HG03280 (cell line): Measurements from ENCODE around the gene PDK4.
"Not testable (repeated sequence)": the region's sequence is repeated elsewhere in the genome, so short reads cannot be mapped to it uniquely, and the experiment has no call there.

Experiments used
- ATAC-seq: cut with Tn5 transposase; IDR thresholded peaks from one replicate; pipeline ENCODE4 v1.9.1; 2021; ENCODE audit warnings: mild to moderate bottlenecking, moderate library complexity; ENCODE audit not compliant: unreplicated experiment

The PDK4 gene

GRCh38 chr7:95605275-95605674, 9.0 kb upstream of the PDK4 start:
- no peak for ATAC-seq

DNA sequence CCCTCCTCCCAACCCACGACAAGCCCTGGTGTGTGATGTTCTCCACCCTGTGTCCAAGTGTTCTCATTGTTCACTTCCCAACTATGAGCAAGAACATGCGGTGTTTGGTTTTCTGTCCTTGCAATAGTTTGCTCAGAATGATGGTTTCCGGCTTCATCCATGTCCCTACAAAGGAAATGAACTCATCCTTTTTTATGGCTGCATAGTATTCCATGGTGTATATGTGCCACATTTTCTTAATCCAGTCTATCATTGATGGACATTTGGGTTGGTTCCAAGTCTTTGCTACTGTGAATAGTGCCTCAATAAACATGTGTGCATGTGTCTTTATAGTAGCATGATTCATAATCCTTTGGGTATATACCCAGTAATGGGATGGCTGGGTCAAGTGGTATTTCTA, 8.5 kb upstream of the PDK4 start:
- not testable (repeated sequence) for ATAC-seq

- not testable (repeated sequence) for ATAC-seq
Observed at GRCh38 chr7:95604397-95604796, 8.1 kb upstream of the PDK4 start.

GRCh38 chr7:95602421-95602820, 6.1 kb upstream of the PDK4 start:
- ATAC-seq, result no peak

DNA sequence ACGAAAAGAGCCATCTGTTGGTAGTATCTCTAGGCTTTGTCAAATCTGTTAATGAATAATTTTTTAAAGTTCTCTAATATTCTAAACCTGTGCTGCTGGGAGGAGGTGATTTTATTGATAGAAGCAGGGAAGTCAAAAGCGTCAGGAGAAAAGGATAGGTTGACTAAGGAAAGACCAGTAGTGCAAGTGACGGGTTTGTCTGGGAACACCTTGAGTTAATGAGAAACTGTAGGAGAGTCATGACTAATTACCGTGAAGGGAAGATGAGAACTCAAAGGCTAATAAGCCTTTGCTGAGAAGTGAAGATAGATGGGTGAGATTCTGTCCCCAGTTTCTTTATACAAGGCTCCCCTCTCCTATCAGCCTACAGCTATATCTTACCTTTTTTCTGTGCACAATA, 5.0 kb upstream of the PDK4 start:
- ATAC-seq, result no peak

GRCh38 chr7:95599069-95599468, 2.8 kb upstream of the PDK4 start:
- ATAC-seq, result no peak

- ATAC-seq, result no peak
Observed at GRCh38 chr7:95598511-95598910, 2.2 kb upstream of the PDK4 start.

DNA sequence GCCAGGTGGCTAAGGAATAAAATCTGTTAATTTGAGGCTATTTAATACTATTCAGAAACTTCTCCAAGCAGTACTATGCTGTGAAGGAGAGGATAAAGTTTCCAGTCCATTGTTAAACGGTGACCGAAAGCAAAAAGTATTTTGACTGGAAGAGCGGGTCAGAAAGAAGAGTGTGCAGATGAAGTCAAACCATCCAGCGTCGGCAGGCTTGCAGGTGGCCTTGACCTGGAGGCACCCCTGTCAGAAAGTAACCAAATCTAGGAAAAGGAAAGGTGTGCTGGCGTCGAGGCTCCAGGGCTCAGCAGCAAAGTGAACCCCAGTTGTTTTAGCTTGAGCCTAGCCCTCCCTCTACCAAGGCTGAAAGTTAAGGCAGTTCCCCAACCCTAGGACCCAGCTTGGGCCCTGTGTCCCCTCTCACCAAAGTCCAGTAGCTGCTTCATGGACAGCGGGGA, 544 bp downstream of the PDK4 start:
- ATAC-seq, result no peak

DNA sequence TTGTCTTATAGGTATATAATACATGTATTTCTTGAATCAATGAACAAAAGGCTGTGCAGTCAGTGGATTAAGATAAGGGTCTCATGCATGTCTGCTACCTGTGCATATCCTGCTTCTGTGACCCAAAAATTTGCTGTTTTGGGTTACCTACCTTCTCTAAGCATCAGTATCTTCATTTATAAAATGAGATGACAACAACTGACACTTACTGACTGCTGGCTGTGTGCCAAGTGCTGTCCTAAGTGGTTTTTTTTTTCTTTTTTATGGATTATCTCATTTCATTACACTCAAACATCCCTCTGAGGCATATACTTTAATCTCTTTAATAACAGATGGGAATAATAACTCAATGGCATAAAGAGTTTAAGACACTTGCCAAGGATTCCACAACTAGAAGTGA, 2.1 kb downstream of the PDK4 start:
- no peak for ATAC-seq

GRCh38 chr7:95593343-95593742, 3.0 kb downstream of the PDK4 start:
- no peak for ATAC-seq

GRCh38 chr7:95592570-95592969, 3.7 kb downstream of the PDK4 start:
- ATAC-seq, result no peak

- ATAC-seq, result no peak
Observed at GRCh38 chr7:95590387-95591248, 5.7 kb downstream of the PDK4 start.

- no peak for ATAC-seq
Observed at GRCh38 chr7:95589766-95590165, 6.5 kb downstream of the PDK4 start.

- no peak for ATAC-seq
Observed at GRCh38 chr7:95589031-95589430, 7.3 kb downstream of the PDK4 start.

DNA sequence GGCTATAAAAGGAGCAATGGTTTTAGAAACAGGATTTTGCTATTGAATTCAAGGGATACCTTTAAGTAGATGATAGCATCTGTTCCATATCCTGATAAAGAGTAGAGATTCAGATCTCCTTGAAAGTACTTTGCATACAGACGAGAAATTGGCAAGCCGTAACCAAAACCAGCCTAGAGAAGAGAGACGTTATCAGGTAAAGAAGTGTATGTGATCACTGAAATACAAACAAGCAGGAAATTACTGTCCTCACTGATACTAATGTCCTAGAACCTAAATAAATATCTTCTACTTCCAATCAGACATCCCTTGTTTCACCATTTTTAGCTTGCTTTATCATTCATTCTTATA, 9.4 kb downstream of the PDK4 start:
- no peak for ATAC-seq

- ATAC-seq, result no peak
Observed at GRCh38 chr7:95585426-95585789, 10.9 kb downstream of the PDK4 start.

DNA sequence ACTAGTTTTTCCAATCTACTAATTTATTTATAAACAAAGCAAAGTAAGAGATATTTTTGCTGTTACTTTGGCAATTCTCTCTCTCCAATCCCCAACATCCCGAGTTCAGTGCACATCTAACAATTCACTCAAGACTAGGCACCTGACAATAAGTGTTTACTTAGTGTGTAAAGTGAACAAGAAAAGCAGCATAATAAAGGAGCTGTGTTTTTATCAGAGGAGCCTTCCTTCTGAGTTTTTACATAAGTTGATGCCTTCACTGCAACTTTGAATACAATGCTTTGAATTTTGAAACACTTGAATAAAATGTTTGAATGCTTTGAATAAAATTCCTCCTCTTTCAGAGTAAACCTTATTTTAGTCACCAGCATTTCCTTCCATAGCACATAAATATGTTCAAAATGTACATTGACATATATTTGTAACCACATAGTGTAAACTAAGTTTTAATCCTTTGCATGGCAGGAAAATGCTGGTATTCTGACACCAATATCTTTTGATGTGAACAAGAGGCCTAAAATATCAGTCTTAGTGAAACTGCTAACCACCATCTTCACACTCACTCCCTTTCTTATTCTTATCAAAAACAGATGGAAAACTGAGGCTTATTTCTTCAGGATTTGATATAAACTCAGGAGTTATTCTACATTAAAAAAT, 11.4 kb downstream of the PDK4 start:
- no peak for ATAC-seq

GRCh38 chr7:95583834-95584621, 12.3 kb downstream of the PDK4 start:
- no peak for ATAC-seq

DNA sequence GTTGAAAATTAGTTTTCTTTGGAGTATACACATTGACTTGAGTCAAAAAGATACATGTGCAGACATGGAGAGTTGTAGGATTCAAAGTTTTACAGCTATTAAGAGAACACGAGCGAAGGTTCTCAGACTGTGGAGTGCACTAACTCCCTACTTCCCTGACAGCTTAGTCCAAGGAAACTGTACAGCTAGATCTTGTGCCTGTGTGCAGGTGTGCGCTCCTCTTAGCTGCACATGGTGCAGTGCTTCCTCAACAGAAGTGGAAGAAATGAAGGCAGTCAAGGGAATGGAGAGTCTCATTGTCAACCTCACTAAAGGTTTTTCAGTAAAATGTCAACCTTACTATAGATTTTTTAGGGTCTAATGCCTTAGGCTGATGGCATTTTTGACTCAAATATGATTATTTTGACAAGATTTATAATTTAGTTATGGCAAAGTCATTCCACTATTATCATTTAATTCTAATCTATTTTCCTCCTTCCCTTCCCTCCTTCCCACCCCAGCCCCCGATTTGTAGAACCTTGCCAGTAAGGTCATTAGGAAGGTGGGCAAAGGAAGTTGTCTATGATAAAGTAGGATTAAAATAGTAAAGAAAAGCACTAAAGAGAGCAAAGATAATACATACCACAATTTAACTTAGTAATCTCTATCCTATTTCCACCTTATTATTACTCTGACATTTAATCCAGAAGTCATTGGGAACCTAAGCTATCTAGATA, 13.6 kb downstream of the PDK4 start:
- ATAC-seq, result no peak

DNA sequence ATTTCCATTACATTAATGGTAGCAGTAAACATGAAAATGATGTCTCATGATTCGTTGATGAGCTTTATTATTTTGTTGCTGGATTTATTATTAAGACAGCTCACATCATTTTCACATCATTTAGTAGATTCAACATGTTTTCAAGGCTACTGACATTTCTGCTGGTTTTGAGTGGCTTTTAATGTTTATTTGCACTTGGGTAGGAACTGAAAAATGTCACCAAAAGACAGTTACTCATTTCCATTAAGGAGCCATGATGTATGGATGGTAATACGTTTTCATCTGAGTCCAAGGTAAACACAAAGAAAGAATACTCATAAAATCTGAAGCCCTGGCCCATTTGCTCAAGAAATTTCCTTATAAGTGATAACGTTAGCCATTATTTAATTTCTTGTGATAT, 14.8 kb downstream of the PDK4 start:
- ATAC-seq, result no peak

GRCh38 chr7:95579318-95579717, 17.0 kb downstream of the PDK4 start:
- no peak for ATAC-seq
